Activated T-helper 17 cell treated with anti-CD3 and anti-CD28 coated beads, Interleukin-2, amount 50 U/mL, for 72 hours (primary cell): Measurements from ENCODE around the gene CALR. TPM values are rescaled to one million over a fixed set of nuclear protein-coding genes. Genes with fewer than 3 reads are reported as not detected.
"Not testable (repeated sequence)": the region's sequence is repeated elsewhere in the genome, so short reads cannot be mapped to it uniquely, and the experiment has no call there.

Experiments
- ATAC-seq: fragments of 150-1000 bp; cut with Tn5 transposase; replicated peaks from 2 replicates; pipeline ENCODE4 v1.10.0; 2021; ENCODE audit warnings: mild to moderate bottlenecking, moderate library complexity
- H3K27ac Mint-ChIP-seq: one replicate; pipeline ENCODE4 v1.8.0; 2022; ENCODE audit warnings: mixed read lengths
- H3K27me3 Mint-ChIP-seq: one replicate; pipeline ENCODE4 v1.8.0; 2022; ENCODE audit warnings: mixed read lengths
- H3K36me3 Mint-ChIP-seq: one replicate; pipeline ENCODE4 v1.8.0; 2022; ENCODE audit warnings: low read depth, mild to moderate bottlenecking, mixed read lengths
- H3K4me1 Mint-ChIP-seq: one replicate; pipeline ENCODE4 v1.8.0; 2022; ENCODE audit warnings: mixed read lengths
- H3K4me3 Mint-ChIP-seq: one replicate; pipeline ENCODE4 v1.8.0; 2022; ENCODE audit warnings: mild to moderate bottlenecking, mixed read lengths
- H3K9me3 Mint-ChIP-seq: one replicate; pipeline ENCODE4 v1.8.0; 2022; ENCODE audit warnings: mixed read lengths
- total RNA-seq, 2 donors: library from RNA; stranded (reverse); gene quantifications; one replicate each; pipeline ENCODE4 v1.2.3, GENCODE V29; 2022

CALR gene
- total RNA-seq, 2 donors from 2014 or later = 502 to 770 TPM

- peaks cover 100% of the 10 kb centered on the region for H3K36me3 Mint-ChIP-seq
- H3K9me3 Mint-ChIP-seq = no peaks in the 10 kb centered on the region
- H3K27ac Mint-ChIP-seq = peak overlapping the region; percentile 2
- peaks cover 8% of the 10 kb centered on the region for H3K4me1 Mint-ChIP-seq
- no peaks in the 10 kb centered on the region for H3K27me3 Mint-ChIP-seq
- ATAC-seq = no peak
- peak overlapping the region; percentile 97 for H3K4me3 Mint-ChIP-seq
Measured at GRCh38 chr19:12943437-12944044, 5.1 kb downstream of the CALR start.

GRCh38 chr19:12944104-12944674 is 5.8 kb downstream of the CALR start:
- peaks cover 100% of the 10 kb centered on the region for H3K36me3 Mint-ChIP-seq
- peak overlapping the region; percentile 98 for H3K27ac Mint-ChIP-seq
- H3K4me1 Mint-ChIP-seq = peaks cover 8% of the 10 kb centered on the region
- peak overlapping the region; percentile 97 for H3K4me3 Mint-ChIP-seq
- H3K9me3 Mint-ChIP-seq = no peaks in the 10 kb centered on the region
- ATAC-seq = no peak
- H3K27me3 Mint-ChIP-seq = no peaks in the 10 kb centered on the region

GRCh38 chr19:12945479-12946091 is 7.2 kb downstream of the CALR start, which contains the start of gene RAD23A:
Gene RAD23A, plus strand, starts transcription at chr19:12945862. Its CDS starts 87 bp downstream, at chr19:12945949.
- no peaks in the 10 kb centered on the region for H3K9me3 Mint-ChIP-seq

GRCh38 chr19:12946092-12946721 is 7.8 kb downstream of the CALR start:
- peak; percentile 66 for ATAC-seq
- Mint-ChIP-seq H3K27me3 (no peaks in the 10 kb centered on the region), H3K27ac (peak overlapping the region; percentile 98), H3K4me1 (peaks cover 14% of the 10 kb centered on the region), H3K36me3 (peaks cover 100% of the 10 kb centered on the region), H3K4me3 (peak overlapping the region; percentile 97), H3K9me3 (no peaks in the 10 kb centered on the region)

More at GRCh38 chr19:12945479-12946091, 7.2 kb downstream of the CALR start, which contains the start of gene RAD23A:
- Mint-ChIP-seq H3K4me1 (peaks cover 14% of the 10 kb centered on the region), H3K27ac (peak within 1 kb of the TSS; percentile 98), H3K4me3 (peak within 1 kb of the TSS; percentile 97), H3K36me3 (peaks cover 100% of the 10 kb centered on the region), H3K27me3 (no peaks in the 10 kb centered on the region)
- peak; percentile 84 for ATAC-seq

GRCh38 chr19:12946731-12947496 is 8.5 kb downstream of the CALR start:
- no peaks in the 10 kb centered on the region for H3K9me3 Mint-ChIP-seq
- H3K27ac Mint-ChIP-seq = peak overlapping the region; percentile 98
- no peak for ATAC-seq
- H3K4me1 Mint-ChIP-seq = peaks cover 14% of the 10 kb centered on the region
- no peaks in the 10 kb centered on the region for H3K27me3 Mint-ChIP-seq
- H3K4me3 Mint-ChIP-seq = peak overlapping the region; percentile 97
- peaks cover 100% of the 10 kb centered on the region for H3K36me3 Mint-ChIP-seq

DNA sequence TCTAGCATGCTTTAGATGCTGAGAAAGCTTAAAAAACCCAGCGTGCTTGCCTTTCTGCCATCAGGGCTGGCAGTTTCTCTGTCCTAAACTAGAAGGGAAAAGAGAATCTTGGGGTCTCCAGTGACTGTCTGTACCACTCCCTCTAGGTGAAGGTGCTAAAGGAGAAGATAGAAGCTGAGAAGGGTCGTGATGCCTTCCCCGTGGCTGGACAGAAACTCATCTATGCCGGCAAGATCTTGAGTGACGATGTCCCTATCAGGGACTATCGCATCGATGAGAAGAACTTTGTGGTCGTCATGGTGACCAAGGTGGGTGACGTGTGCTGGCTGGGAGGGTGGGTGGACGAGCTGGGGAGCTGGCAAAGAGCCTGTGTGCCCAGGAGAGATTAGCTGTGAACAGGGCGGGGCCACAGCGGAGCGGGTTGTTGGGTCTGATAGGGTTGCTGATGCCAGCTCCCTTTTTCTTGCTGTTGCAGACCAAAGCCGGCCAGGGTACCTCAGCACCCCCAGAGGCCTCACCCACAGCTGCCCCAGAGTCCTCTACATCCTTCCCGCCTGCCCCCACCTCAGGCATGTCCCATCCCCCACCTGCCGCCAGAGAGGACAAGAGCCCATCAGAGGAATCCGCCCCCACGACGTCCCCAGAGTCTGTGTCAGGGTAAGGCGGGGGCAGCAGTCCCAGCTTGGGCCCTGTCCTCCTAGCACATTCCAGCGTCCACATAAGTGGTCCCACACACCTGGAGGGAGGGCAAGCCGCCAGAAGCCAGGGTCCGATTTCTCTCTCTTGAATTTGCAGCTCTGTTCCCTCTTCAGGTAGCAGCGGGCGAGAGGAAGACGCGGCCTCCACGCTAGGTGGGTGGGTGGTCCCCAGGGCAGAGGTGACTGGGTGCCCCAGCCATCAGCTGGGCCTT is 9.5 kb downstream of the CALR start:
- peaks cover 100% of the 10 kb centered on the region for H3K36me3 Mint-ChIP-seq
- ATAC-seq = no peak
- no peaks in the 10 kb centered on the region for H3K9me3 Mint-ChIP-seq
- H3K4me3 Mint-ChIP-seq = peak overlapping the region; percentile 97
- H3K4me1 Mint-ChIP-seq = peaks cover 14% of the 10 kb centered on the region
- H3K27me3 Mint-ChIP-seq = no peaks in the 10 kb centered on the region
- no peak overlapping the region for H3K27ac Mint-ChIP-seq

- Mint-ChIP-seq H3K9me3 (no peaks in the 10 kb centered on the region), H3K27me3 (no peaks in the 10 kb centered on the region), H3K4me3 (no peak overlapping the region), H3K4me1 (peaks cover 14% of the 10 kb centered on the region), H3K27ac (no peak overlapping the region), H3K36me3 (peaks cover 100% of the 10 kb centered on the region)
- ATAC-seq = no peak
Measured at GRCh38 chr19:12948612-12949362, 10.4 kb downstream of the CALR start.

- ATAC-seq = no peak
Measured at GRCh38 chr19:12949363-12950283, 11.2 kb downstream of the CALR start.

DNA sequence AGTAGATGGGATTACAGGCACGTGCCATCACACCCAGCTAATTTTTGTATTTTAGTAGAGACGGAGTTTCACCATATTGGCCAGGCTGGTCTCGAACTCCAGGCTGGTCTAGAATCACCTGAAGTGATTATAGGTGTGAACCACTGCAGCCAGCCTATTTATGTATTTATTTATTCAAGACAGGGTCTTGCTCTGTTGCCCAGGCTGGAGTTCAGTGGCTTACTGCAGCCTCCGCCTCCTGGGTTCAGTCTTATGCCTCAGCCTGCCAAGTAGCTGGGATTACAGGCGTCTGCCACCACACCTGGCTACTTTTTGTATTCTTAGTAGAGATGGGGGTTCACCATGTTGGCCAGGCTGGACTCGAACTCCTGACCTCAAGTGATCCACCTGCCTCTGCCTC is 13.6 kb downstream of the CALR start:
- not testable (repeated sequence) for H3K27ac Mint-ChIP-seq

More at GRCh38 chr19:12949363-12950283, 11.2 kb downstream of the CALR start:
- Mint-ChIP-seq H3K27ac (peak overlapping the region; percentile 54), H3K4me1 (peaks cover 15% of the 10 kb centered on the region), H3K36me3 (peaks cover 100% of the 10 kb centered on the region), H3K9me3 (no peaks in the 10 kb centered on the region), H3K27me3 (no peaks in the 10 kb centered on the region), H3K4me3 (no peak overlapping the region)

GRCh38 chr19:12952488-12953137 is 14.2 kb downstream of the CALR start:
- Mint-ChIP-seq H3K36me3 (peaks cover 94% of the 10 kb centered on the region), H3K9me3 (no peaks in the 10 kb centered on the region), H3K4me1 (peaks cover 15% of the 10 kb centered on the region), H3K27me3 (no peaks in the 10 kb centered on the region), H3K27ac (no peak overlapping the region), H3K4me3 (no peak overlapping the region)
- ATAC-seq = no peak

More for the DNA sequence above, 13.6 kb downstream of the CALR start:
- H3K9me3 Mint-ChIP-seq, H3K4me3 Mint-ChIP-seq, H3K27me3 Mint-ChIP-seq, ATAC-seq: not testable (repeated sequence)
- Mint-ChIP-seq H3K36me3 (peaks cover 94% of the 10 kb centered on the region), H3K4me1 (peaks cover 15% of the 10 kb centered on the region)

DNA sequence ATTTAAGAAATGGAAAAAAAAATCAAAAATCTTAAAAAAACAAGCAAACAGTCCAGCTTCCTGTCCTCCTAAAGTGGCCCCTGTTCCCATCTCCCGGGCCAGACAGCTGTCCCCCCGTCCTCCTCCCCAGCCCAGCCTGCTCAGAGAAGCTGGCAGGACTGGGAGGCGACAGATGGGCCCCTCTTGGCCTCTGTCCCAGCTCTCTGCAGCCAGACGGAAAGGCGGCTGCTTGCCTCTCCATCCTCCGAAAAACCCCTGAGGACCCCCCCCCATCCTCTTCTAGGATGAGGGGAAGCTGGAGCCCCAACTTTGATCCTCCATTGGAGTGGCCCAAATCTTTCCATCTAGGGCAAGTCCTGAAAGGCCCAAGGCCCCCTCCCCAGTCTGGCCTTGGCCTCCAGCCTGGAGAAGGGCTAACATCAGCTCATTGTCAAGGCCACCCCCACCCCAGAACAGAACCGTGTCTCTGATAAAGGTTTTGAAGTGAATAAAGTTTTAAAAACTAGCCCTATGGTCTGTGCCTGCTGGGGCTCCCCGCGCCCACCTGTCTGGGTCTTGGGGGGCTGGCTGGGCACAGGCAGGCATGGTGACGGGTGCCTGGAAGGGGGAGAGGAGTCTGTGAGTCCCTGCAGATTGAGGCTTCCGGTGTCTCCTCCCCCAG is 14.9 kb downstream of the CALR start:
- Mint-ChIP-seq H3K36me3 (peaks cover 87% of the 10 kb centered on the region), H3K27ac (no peak overlapping the region), H3K4me3 (no peak overlapping the region), H3K9me3 (no peaks in the 10 kb centered on the region), H3K27me3 (no peaks in the 10 kb centered on the region), H3K4me1 (peaks cover 15% of the 10 kb centered on the region)
- ATAC-seq = no peak
